HepG2 (cell line): Measurements from ENCODE around the gene FGD5. TPM values are rescaled to one million over a fixed set of nuclear protein-coding genes. Genes with fewer than 3 reads are reported as not detected.

Experiments
- FOXA3 ChIP-seq: IDR thresholded peaks from 2 replicates; pipeline ENCODE4 v1.6.1; 2016; ENCODE audit warnings: missing genetic modification reagents, missing compliant biosample characterization
- HMGXB3 ChIP-seq: sonication (generic); formaldehyde crosslinking; IDR thresholded peaks from 2 replicates; pipeline ENCODE4 v1.4.0; 2020; ENCODE audit warnings: missing genetic modification reagents, borderline replicate concordance
- HOXA5 ChIP-seq: sonication (generic); formaldehyde crosslinking; IDR thresholded peaks from 2 replicates; pipeline ENCODE4 v1.4.0; 2020; ENCODE audit warnings: missing genetic modification reagents
- IKZF4 ChIP-seq: sonication (generic); formaldehyde crosslinking; IDR thresholded peaks from 2 replicates; pipeline ENCODE4 v1.5.1; 2020; ENCODE audit warnings: borderline replicate concordance, mild to moderate bottlenecking, low read depth, missing genetic modification reagents; ENCODE audit errors: not compliant biosample characterization
- MAF1 ChIP-seq: sonication (generic); formaldehyde crosslinking; IDR thresholded peaks from 2 replicates; pipeline ENCODE4 v1.5.0; 2020; ENCODE audit warnings: missing genetic modification reagents, borderline replicate concordance
- RBM22 ChIP-seq: fragments of 200-400 bp; formaldehyde crosslinking; optimal IDR thresholded peaks from 2 replicates; pipeline ENCODE3; 2017; ENCODE audit warnings: mild to moderate bottlenecking, low read length, moderate library complexity
- RELA ChIP-seq: sonication (generic); formaldehyde crosslinking; IDR thresholded peaks from 2 replicates; pipeline ENCODE4 v1.4.0; 2020; ENCODE audit warnings: missing genetic modification reagents
- REPIN1 ChIP-seq: sonication (generic); formaldehyde crosslinking; IDR thresholded peaks from 2 replicates; pipeline ENCODE4 v1.8.0; 2022; ENCODE audit warnings: missing genetic modification reagents, low read depth, mild to moderate bottlenecking, borderline replicate concordance
- RXRA ChIP-seq: sonication (generic); formaldehyde crosslinking; IDR thresholded peaks from 2 replicates; pipeline ENCODE4 v1.5.1; 2020; ENCODE audit warnings: missing genetic modification reagents
- TARDBP ChIP-seq: sonication (generic); formaldehyde crosslinking; IDR thresholded peaks from 2 replicates; pipeline ENCODE4 v1.8.0; 2022; ENCODE audit warnings: mild to moderate bottlenecking, missing genetic modification reagents
- TRAFD1 ChIP-seq: sonication (generic); formaldehyde crosslinking; IDR thresholded peaks from 2 replicates; pipeline ENCODE4 v1.5.1; 2020; ENCODE audit warnings: missing genetic modification reagents, mild to moderate bottlenecking, borderline replicate concordance
- YY1 ChIP-seq: IDR thresholded peaks from 2 replicates; pipeline ENCODE4 v1.6.1; 2011; ENCODE audit warnings: low read length, low read depth, moderate library complexity, mild to moderate bottlenecking; ENCODE audit not compliant: insufficient read depth, insufficient replicate concordance
- ZNF10 ChIP-seq: sonication (generic); formaldehyde crosslinking; IDR thresholded peaks from 2 replicates; pipeline ENCODE4 v1.4.0; 2020; ENCODE audit warnings: mild to moderate bottlenecking, low read depth, missing genetic modification reagents, borderline replicate concordance
- ZNF232 ChIP-seq: sonication (generic); formaldehyde crosslinking; IDR thresholded peaks from 2 replicates; pipeline ENCODE4 v1.4.0; 2020; ENCODE audit warnings: missing genetic modification reagents, borderline replicate concordance
- ZNF275 ChIP-seq: sonication (generic); formaldehyde crosslinking; IDR thresholded peaks from 2 replicates; pipeline ENCODE4 v1.8.0; 2022; ENCODE audit warnings: missing genetic modification reagents, mild to moderate bottlenecking, inconsistent platforms, borderline replicate concordance
- ZNF382 ChIP-seq: sonication (generic); formaldehyde crosslinking; IDR thresholded peaks from 2 replicates; pipeline ENCODE4 v1.5.0; 2020; ENCODE audit warnings: missing genetic modification reagents, mild to moderate bottlenecking, borderline replicate concordance
- ZNF710 ChIP-seq: sonication (generic); formaldehyde crosslinking; IDR thresholded peaks from 2 replicates; pipeline ENCODE4 v1.5.0; 2020; ENCODE audit warnings: mild to moderate bottlenecking, missing genetic modification reagents, borderline replicate concordance
- ZNF790 ChIP-seq: sonication (generic); formaldehyde crosslinking; IDR thresholded peaks from 2 replicates; pipeline ENCODE4 v1.8.0; 2022; ENCODE audit warnings: missing genetic modification reagents, mild to moderate bottlenecking, borderline replicate concordance
- ZNF792 ChIP-seq: IDR thresholded peaks from 2 replicates; pipeline ENCODE4 v1.6.1; 2016
- polyA plus RNA-seq, 8 experiments: library from polyadenylated mRNA; depleted of rRNA in 3 of 8; stranded (reverse) in 7 of 8; unstranded in 1 of 8; fragments of >200 nt; fragmentation: Illumina TruSeq in 4 of 8; extraction: Trizol in 4 of 8; gene quantifications; 2 replicates each; pipeline versions ENCODE4 v1.2.1 to v1.2.3, GENCODE V29; 2011 to 2016; ENCODE audit warnings: low read depth in 4 of 8, missing spikeins in 1 of 8, mixed read lengths in 1 of 8; ENCODE audit not compliant: insufficient read depth in 1 of 8
- total RNA-seq, 5 experiments: library from RNA; depleted of rRNA; stranded (reverse); fragments of >200 nt; fragmentation: Illumina TruSeq; extraction: Trizol; gene quantifications; 2 replicates each; pipeline ENCODE4 v1.2.3, GENCODE V29; 2016; ENCODE audit warnings: low read depth in 1 of 5

The FGD5 gene
- total and polyA plus RNA-seq, 2 of the 13 experiments (the other 11 are each of a cell fraction or from before 2014, with no cell fraction given), result 0.17 TPM; not detected in 1

GRCh38 chr3:14947886-14948608, 129.3 kb downstream of the FGD5 start (continued):
- TF ChIP-seq ZNF275 (CRISPR knock-in tag) (no peak), IKZF4 (CRISPR knock-in tag) (no peak), YY1 (peak; percentile 96), TARDBP (CRISPR knock-in tag) (peak; percentile 24; the same call in 1 of the 2 replicates), ZNF10 (CRISPR knock-in tag) (no peak), MAF1 (0 out of 2 replicates have a peak, but pooled peaks have one; percentile 42), RXRA (CRISPR knock-in tag) (peak; percentile 32; the same call in 1 of the 2 replicates), HOXA5 (CRISPR knock-in tag) (0 out of 2 replicates have a peak, but pooled peaks have one; percentile 10), RELA (CRISPR knock-in tag) (no peak), ZNF382 (CRISPR knock-in tag) (no peak), ZNF790 (no peak), REPIN1 (CRISPR knock-in tag) (peak; percentile 51; the same call in 1 of the 2 replicates), FOXA3 (CRISPR knock-in tag) (0 out of 2 replicates have a peak, but pooled peaks have one; percentile 13), HMGXB3 (0 out of 2 replicates have a peak, but pooled peaks have one; percentile 35), ZNF792 (CRISPR knock-in tag) (0 out of 2 replicates have a peak, but pooled peaks have one; percentile 24), ZNF232 (CRISPR knock-in tag) (peak; percentile 48; the same call in 1 of the 2 replicates), TRAFD1 (no peak), ZNF710 (CRISPR knock-in tag) (no peak), RBM22 (no peak)
